ENCODE data around the gene CAB39.

GRCh38 chr2:230797515-230798495 is 85.2 kb downstream of the CAB39 start:
- TF ChIP-seq CTCF (IDR thresholded peaks at IDR 0.05), result no peak
- no peak for TF ChIP-seq EP300 (IDR thresholded peaks at IDR 0.05; ENCODE audit: low read depth)
- no peak for TF ChIP-seq POLR2A (IDR thresholded peaks at IDR 0.05)
- TF ChIP-seq POLR2AphosphoS5 (IDR thresholded peaks at IDR 0.05), result no peak
